NCI-H526 treated with DMSO at 0.1 percent for 48 hours (cell line): ENCODE results near the gene FNTB.
A peak's percentile ranks its signal among the peaks of the same experiment; 100 is the strongest.
"Not testable (repeated sequence)": the region's sequence is repeated elsewhere in the genome, so short reads cannot be mapped to it uniquely, and the experiment has no call there.

ENCODE experiments used
- DNase-seq: peaks from one replicate; lab custom pipeline; 2025; lab: John Stamatoyannopoulos, UW

FNTB gene

DNA sequence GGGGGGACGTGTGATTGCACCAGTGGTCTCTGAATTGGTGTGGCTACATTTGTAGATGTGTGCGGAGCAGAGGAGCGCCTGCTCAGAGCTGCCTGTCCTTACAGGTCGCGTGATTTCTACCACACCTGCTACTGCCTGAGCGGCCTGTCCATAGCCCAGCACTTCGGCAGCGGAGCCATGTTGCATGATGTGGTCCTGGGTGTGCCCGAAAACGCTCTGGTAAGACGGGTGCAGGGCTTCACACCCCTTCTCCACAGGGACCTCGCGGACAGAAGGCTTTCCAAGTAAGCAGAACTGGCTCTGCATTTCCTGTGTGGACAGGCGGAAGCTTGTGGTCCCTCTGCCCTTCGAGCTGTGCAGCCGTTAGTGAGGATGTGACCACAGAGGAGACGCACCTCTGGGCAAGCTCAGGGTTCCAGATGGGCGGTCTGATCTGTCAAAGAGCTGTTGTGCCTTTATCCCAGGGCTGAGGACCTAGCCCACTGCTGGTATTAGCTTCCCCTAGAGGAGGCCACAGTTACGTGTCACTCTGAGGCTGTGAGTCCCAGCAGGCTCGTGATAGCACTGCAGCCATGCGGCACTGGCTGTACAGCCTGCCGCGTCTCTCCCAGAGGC is 67.9 kb downstream of the FNTB start:
- DNase-seq = no peak

DNA sequence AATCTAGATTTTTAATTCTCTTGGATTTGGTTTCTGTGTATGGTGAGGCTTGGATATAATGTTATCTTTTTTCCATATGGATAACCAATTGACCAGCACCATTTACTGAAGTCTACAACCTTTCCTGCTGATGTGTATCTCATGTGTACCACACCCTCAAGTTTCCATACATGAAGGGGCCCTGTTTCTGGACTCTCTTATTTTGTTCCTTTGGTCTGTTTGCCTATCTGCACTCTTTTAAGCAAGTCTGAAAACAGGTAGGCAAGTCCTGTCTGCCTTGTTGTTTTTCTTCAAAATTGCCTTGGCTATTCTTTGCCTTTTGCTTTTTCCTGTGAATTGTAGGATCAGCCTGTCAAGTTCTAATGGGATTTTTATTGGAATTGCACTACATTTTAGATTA is 71.0 kb downstream of the FNTB start:
- DNase-seq = no peak

DNA sequence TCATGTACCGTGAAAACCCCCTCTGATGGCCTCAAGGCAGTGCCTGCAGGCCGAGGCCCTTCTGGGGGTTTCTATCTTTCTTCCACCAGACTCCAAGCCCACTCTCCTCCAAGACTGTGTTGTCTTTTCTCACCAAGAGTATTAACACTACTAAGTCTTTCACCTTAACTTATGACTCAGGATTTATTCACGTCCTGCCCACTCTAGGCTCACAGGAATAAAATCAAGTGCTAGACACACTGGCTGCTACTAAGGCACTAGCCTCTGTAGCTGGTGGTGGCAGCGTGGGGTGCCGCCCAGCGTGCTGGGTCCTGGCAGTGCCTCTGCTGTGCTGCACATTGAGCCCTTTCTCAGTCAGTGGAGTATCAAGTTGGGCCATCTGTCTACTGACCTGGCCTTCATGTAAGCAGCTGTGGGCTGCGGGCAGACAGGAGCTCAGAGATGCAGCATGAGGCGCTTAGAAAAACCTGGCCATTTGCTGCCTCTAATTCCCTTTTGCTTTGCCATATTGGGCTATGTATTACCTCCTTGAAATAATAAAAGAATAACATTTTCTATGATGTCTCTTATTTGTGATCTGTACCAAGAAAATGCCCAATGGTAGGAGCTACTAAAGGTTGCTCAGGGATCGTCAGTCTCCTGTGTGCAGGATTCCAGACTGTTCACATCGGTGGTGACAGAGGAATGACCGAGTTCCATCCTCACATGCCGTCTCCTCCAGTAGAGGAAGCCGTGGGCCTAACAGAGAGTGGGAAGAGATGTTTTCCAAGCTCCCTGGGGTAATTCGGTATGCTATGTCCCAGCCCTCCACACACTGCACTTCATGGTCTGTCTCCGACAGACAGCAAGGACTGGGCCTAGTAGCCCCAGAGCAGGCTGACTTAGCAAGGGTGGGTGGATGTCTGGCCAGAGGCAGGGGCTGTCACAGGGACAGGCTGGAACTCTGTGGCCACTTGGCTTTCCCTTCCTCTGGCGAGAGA is 75.7 kb downstream of the FNTB start:
- DNase-seq = no peak

DNA sequence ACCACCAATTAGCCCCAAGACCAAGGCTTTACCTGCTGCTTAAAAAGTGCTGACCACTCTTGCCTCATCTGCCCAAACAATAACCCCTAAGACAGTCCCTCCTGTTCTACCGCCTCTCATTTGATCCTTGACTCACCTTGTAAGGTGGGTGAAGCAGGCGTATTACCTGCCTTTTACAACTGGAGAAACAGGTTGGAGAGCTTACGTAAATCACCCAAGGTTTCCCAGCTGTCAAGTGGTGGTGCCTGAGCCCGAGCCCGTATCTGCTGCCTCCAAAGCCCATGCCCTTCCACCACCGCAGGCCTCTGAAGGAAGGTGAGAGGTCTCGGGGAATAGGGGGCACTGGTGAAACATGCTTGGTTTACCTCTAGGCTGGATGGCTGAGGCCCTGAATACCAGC is 79.0 kb downstream of the FNTB start:
- DNase-seq = no peak

DNA sequence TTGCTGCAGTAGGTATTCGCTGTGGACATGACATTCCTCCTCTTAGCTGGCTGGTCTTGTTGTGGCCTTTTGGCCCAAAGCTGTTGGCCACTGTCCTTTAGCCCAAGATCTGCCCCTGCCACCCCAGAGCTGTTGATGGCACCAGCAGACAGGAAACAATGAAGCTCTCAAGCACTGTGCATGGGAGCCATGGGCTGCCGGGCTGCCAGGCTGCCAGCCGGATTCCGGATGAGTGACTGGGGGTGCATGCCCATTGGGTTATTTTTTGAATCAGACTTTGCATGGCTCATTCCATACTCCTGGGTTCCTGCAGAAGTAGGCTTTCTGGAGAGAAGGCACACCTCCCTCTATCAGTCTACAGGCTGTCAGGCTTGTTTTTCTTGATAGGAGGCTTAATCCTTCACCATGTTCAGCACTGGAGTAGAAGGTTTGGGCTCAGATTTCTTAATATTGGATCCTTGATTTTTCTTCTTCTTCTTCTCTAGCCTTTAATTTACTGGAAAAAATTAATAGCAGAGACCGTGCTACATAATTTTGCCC is 83.2 kb downstream of the FNTB start:
- no peak for DNase-seq

DNA sequence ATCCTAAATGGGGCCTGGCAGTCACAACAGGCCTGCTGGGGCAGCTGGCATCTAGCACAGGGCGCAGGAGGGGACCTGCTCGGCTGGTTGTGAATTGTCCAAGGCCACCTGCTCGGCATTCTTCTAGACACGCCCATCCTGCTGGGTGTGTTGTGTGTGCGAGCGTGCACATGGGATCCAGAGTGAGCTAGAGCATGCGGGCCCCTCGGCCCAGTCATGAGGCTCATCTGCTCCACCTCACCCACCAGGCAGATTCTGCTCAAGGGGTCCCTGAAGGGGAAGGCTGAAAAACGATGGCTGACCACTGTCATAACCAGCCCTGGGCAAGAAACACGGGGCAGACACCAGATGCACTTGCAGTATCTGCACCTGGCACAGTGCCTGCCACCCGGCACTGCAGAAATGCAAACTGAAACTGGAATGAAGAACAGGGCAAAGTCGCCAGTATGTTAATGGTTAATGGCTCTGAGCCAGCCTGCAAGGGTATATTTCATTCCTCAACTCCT is 83.8 kb downstream of the FNTB start:
- DNase-seq = peak; percentile 42

DNA sequence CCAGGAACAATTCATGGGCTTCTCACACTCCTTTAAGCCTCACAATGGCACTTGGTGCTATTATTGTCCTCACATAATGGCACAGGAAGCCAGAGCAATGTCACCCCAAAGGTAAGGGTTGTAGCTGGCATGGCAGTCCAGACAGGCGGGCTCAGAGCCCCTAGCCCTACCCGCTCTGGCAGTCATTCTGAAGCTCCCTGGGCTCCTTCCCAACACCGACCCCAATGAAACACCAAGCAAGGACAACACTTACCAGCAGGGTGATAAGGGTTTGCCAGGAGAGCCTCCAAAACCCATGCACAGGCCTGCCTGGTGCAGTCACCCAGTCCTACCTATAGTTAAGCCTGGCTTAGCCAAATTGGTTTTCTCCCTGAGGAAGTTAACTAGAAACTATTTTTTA is 84.8 kb downstream of the FNTB start:
- no peak for DNase-seq

DNA sequence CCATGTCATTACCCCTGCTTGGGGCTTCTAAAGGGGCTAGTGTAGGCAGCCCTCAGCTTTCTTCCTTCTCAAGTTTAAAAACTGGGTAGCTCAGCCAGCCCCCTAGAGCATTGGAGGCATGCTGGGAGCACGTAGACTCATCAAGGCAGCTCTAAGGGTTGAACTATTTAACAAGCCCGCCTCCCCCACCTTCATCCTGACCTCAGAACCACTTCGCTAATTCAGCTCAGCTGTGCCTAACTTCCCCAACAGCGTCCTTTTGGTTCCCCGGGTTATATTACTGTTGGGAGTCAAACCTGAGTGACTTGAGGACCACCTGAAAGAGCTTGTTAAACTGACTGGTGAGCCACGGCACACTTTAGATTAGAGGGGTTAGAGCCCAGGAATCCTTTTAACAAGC is 85.6 kb downstream of the FNTB start:
- no peak for DNase-seq

DNA sequence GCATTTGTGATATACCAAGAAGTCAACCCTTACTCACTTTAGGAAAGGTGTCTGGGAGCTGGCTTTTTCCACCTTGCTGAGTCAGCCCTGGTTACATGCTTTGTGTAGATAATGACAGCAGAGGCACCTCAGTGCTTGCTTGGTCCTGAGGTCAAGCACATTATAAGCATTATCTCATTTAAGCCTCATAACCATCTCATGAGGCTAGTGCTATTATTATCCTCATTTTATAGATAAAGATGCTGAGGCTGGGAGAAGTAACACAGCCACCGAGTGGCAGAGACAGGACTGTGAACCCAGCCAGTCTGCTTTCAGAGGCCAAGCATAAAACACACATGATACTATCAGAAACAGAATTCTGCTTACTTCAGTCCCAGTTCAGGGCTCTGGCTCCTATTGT is 86.2 kb downstream of the FNTB start:
- no peak for DNase-seq

DNA sequence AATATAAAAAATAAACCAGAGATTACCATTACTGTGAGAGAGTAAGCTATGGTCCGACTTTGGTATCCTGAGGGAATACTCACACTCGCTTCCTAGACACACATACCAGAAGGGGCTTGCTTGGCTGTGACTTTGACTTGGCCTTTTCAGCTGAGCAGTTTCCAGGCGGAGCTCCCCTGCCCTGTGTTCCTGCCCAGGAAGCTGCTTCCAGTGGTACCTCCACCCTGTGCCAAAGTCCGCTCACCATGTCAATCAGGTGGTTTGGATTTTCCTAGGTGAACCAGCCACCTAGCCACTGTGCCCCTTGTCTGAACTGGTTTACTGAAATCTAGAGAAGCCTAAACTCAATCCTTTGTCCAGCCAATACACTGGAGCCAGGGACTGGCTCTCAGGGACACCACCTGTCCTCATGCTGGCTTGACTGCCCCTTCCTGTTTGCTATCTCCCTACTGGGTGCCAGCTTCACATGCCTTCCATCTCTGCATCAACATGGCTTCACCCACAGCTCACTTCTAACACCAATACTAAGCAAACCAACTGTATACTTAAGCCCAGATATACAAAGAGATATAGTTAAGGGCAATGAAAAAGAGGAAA is 87.0 kb downstream of the FNTB start:
- no peak for DNase-seq

DNA sequence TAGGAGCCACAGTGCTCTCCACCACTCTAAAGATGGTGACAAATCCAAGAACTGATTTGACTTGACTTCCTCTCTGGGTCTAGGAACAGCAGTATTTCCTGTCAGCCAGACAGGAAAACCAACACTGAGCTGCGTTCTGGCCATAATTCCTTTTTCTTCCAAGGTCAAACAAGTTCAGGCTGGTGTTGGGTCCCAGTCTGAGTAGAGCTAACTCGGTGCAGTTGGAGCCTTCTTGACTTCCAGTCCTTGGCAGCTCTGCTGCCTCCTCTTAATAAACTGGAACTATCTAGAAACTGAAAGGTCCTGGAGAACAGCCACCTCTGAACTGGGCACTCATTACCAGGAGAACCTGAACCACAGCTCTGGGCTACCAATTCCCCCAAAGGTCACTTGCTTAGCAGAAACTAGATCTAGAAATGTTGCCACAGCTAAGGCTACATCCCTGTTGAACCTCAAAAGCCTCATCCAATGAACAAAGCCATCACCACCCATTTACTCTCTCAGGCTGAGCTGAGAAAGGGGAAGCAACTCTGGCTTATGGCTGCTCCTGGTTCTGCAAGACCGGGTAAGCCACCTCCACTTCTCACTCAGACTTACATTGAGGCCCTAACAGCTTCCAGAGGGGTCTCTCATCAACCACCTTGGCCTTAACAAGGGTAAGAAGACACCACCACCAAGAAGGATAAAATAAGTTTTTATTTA is 87.9 kb downstream of the FNTB start:
- no peak for DNase-seq

DNA sequence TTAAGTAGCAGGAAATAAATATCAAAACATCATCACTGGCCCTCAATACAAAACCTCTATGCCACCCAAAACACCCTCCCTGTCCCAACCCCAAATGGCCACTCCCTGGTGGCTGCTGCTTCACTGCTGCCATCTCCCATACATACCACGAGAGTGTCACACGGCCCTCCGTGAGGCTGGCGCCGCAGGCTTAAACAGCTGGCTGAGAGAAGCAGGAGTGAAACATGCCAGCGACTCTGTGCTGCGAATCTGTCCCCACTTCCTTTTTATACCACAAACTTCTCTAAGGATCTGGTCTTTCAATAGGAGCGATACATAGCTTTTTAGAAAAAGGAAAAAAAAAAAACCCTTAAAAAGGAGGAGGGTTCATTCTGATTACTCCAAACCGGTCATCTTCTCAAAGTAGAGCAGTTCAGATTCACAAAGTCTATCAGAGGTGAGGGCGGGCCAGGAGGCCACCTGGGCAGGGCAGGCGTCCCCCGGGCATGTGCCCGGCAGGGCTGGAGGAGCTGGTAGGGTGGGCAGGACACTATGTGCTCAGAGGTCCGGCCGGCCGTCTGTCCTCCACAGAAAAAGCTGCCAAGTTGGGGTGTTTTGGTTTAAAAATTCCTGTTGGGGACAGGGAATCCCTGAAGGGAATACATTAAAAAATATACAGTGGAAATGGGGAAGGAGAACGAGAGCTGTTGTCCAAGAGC is 89.1 kb downstream of the FNTB start:
- no peak for DNase-seq

DNA sequence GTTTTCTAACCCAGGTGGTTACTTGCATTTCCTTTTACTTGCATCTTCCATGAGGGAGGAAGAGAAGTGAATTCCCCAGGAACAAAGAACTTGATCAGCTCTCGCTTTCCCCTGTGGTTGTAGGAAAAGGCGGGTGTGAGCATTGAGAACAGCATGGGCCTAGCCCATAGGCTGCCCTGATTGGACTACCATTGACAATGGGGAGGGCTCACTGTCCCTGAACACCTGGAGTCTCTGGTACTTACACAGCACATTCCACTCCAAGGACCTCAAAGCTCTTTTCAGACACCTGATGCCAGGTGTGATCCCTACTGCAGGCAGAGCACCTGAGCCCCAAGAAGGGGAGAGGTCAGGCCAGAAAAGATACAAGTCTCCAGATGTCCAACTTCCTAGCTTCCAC is 90.6 kb downstream of the FNTB start:
- DNase-seq = no peak

DNA sequence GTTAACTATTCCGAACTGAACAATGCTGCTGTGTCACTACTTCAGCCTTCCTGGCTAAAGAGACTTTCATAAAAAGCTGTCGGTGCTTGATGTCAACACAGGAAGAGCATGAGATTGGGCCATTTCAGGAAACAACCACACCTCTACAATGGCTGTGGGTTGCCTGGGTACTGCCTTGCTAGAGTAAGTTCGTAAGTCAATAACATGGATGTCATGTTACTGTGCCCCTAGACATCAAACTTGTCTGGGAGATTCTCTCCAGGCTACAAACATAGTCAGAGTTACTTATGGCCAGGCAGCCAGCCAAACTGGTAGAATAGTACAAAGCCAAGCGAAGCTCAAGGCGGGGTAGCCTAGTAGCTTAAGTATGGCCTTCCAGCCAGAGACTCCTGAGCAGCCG is 92.5 kb downstream of the FNTB start:
- DNase-seq = no peak

DNA sequence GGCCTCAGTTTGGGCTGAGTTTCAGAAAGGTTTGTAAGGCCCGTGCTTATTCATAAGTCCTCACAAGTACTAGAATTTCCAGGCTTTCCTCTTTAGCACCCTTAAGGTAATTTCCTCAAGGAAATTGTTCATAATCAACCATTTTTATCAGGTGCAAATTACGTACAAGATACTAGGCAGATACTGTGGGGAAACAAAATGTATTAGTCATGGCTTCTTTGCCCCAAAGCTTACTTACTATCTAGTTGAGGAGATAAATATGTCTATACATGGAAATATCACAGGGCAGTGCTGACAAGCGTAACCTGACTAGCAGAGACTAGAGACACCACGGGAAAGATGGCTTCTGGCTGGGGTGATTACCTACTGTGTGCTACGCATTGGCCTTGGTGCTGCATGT is 93.1 kb downstream of the FNTB start:
- no peak for DNase-seq

DNA sequence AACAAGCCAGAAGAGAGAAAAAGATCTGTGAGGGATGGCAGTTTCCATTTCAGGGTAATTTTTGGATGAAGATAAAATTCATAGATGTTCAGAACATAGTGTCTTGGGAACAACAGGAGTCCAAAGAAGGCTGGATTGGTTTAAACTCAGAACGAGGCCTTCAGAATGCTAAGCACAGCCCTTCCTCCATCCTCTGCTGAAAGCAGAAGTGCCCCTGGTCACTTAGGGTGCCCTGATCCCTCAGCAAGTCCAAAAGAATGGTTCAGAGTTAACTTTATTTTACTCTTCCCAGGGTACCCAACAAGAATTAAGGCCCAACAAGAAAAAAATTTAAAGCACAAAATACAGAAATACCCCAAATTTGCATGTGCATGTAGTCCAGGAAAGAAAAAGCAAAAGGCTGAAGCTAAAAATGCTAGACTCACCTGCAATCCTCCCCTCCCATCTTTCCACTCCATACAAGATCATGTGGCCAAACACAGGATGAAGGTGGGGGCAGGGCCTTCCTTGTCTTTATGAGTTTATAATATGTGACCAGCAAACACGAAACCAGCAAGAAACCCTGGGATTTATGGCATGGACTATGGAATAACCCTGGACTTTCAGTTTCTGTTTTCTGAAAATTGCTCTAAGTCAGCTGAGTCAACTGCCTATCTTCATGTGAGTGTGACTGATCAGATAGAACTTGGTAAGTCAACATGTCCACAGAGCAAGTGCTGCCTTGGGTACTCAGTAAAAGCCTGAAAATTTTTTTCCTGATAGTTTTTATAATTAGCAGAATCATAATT is 94.5 kb downstream of the FNTB start:
- no peak for DNase-seq

DNA sequence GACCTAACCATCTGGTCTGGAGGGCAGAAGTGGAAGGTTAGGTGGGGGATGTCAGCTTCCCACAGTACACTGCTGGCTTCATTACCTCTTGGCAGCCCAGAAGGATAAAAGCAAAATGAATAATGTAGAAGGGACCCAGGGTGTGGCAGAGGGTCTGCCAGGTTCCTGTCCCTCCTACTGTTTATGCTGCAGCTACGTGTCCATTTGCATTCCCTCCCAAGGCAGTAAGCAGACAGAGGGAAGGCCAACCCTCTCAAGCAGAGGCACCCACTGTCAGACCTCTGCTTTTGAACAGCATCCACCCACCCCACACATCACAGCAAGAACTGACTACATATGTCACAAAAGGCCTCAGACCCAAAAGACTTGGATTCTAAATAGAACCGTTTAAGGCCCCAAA is 96.2 kb downstream of the FNTB start:
- no peak for DNase-seq

DNA sequence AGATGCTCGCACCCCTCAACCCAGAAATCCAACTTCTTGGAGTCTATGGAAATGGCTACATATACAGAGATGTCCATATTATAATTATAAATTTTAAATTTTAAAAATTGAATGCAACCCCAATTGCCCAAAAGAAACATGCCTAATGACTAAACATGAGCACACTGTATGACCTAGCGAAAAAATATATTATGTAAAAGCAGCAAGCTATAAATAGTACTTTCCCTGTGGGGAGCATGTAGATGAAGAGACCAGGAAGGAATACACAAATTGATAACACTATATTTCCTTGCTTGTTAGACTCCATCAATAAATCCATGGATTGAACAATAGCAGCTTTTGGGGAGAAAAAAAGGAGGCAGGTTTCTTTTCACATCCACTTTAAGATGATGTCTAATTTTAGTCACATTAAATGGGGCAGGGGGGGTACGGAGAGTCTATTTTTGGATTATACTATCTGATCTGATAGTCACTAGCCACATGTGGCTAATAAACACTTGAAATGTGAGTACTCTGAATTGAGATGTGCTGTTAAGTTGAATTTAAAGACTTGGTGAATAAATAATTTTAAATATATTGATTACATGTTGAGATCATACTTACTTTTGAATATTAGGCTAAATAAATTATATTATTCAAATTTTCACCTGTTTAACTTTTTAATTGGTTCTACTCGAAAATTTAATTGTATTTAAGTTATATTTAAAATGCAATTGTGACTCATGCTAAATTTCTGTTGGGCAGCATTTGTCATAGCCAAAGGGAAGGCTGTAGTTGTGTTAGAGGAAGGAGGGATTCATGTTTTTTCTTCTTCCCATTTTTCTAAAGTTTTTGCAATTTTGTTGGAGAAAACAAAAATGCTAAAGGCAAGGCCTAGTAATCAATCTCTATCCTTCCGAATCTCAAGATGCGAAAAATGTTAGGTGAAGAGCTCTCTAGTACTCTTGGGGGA is 98.1 kb downstream of the FNTB start:
- DNase-seq = no peak

DNA sequence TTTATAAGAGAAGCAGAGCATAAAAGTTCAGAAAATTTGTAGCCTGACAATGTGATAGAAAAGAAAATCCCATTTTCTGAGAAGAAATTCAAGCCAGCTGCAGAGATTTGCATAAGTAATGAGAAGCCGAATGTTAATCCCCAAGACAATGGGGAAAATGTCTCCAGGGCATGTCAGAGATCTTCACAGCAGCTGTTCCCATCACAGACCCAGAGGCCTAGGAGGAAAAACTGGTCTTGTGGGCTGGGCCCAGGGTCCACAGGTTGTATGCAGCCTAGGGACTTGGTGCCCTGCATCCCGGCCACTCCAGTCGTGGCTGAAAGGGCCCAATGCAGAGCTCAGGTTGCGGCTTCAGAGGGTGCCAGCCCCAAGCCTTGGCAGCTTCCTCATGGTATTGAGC is 100.0 kb downstream of the FNTB start:
- not testable (repeated sequence) for DNase-seq
